GM19397 (cell line): ENCODE measurements around the gene NEK7.
"Not testable (repeated sequence)": the region's sequence is repeated elsewhere in the genome, so short reads cannot be mapped to it uniquely, and the experiment has no call there.

Experiments used
- ATAC-seq: cut with Tn5 transposase; IDR thresholded peaks from one replicate; pipeline ENCODE4 v1.9.1; 2021; ENCODE audit warnings: mild to moderate bottlenecking, moderate library complexity; ENCODE audit not compliant: unreplicated experiment

Gene NEK7

DNA sequence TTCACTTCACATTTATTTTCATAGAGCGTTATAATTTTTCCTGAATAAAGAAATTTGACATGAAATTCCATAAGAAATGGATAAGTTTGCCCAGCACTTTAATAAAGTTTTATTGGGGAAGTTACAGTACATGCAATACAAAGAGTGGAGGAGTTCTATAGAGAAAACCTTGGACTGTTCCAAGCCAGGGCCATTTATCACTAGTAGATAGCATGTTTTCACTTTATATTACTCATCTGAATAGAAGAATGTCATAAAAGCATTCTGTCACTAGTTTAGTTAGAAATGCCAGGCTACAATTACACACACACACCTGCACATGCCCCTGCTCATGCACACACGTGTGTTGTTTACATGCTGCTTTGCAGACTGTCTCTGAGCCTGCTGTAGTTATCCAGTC, 123.3 kb downstream of the NEK7 start:
- no peak for ATAC-seq

DNA sequence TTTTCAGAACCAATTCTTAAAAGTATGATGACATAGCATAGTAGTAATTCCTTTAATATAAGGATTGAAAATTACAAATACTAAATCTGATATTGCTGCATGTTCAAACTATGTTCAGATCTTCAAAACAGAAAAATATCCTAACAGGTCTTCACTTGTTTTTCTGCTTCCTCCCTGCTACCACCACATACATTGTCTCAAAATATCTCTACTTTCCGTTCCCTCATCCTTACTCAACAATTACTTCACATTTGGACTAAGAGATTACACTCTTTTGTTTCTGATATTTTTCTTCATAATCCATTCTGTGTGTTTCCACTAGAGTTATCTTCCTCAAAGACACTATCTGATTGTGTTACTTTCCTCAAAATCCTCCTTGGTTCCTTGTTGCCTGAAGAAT, 125.1 kb downstream of the NEK7 start:
- ATAC-seq, result no peak

GRCh38 chr1:198283222-198283621, 126.4 kb downstream of the NEK7 start:
- ATAC-seq, result no peak

GRCh38 chr1:198287916-198288315, 131.1 kb downstream of the NEK7 start:
- no peak for ATAC-seq

- ATAC-seq, result no peak
Observed at GRCh38 chr1:198290089-198290683, 133.4 kb downstream of the NEK7 start.

DNA sequence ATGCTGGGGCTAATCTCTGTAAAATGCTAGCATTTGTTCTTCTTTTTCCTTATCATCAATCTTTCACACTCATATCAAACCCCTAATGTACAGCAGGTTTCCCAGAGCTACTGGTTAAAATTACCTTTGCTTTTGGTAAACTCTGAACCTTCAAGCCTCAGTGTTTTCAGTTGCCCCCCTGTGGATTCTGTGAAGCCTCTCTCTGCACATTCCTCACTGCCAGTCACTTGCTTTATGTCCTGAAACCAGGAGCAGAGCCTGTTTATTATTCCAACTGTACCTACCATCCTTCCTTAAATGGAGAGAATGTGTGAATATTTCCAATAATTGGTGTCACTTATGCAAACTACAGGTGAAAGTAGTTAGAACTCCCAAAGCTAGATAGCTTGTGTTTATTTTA, 134.2 kb downstream of the NEK7 start:
- no peak for ATAC-seq

DNA sequence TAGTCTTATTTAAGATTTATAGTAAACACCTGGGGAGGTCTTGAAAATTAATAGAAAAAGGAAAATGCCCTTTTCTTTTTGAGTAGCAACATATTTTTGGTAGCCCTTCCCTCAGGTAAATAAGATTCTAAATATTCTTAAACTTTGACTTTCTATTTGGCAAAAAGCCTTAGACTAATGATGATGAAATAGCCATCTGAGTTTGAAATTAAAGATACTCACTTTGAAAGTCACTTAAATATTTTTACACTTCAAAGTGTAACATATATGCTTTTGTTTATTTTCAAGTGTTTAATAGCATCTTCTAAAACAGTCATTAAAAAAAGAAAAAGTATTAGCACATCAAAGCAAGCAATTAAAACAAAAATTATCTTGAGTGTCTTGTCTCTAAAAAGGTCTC, 135.1 kb downstream of the NEK7 start:
- ATAC-seq, result no peak

GRCh38 chr1:198295225-198295624, 138.4 kb downstream of the NEK7 start:
- ATAC-seq, result no peak

DNA sequence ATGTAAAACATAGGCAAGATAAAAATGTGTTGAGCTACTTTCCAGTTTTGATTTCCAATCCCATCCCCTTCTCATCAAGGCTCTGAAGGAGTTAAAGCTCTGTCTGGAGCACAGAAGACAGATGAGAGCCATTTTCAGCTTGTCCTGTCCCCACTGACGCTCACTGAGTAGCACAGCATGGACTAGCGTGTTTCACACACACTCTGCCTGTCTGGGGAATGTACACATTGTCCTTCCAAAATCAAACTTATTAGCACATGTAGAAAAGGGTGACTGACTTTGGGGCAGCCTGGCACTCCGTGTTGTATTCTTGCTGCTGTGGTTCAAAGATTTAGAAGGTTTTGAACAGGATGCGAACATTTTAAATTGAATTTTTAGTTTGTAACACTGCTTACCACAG, 139.2 kb downstream of the NEK7 start:
- ATAC-seq, result no peak

DNA sequence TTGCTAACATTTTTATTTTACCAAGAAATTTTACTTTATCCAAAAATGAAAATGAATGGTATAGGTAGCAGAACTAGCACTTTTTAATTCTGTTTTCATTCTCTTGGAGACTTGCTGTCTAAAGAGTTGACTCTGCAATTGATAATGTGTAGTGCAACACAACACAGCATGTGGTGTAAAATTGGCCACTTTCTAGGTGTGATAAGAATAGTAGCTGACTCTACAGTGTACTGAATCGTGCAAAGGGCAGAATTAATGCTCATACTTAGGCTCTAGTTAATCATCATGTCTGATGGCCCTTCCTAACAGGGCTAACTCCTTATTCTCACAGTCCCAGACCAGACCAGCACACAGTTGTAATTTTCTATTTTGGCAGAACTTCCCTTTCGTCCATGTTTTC, 140.5 kb downstream of the NEK7 start:
- no peak for ATAC-seq

DNA sequence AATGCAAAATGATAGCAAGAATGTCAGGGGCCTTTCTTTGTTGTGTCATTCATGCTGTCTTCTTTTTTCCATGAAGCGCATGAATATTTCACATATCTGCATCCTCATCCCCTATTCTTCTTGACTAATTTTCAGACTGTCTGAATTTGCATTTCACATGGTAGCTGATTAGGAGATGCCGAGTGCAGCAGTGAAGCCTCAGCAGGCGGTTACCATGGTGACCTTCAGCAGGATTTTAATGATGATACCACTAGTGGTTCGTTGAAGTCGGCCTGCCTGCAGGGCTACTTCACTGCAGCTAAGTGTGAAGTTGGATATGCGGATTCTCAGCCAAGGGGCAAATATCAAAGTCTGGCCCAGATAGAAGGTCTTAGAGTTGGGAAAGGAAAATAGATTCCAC, 141.8 kb downstream of the NEK7 start:
- ATAC-seq, result no peak

DNA sequence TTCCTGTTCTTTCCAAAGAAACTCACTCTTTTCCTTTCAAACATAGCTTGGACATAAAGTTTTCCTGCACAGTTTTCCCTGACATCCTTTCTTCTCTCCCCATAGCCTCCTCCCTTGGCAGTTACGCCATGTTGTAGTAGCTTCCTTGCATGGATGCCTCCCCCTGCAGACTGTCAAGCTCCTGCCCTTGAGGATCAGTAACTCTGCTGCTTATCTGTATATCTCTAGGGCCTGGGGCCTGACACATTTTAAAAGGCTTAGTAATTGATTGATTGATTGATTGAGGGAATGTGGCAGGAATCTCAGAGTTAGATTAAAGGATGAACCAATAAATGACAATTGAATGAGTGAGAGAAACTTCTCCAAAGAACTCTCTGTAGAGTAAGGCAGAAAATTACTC, 143.7 kb downstream of the NEK7 start:
- ATAC-seq, result no peak

DNA sequence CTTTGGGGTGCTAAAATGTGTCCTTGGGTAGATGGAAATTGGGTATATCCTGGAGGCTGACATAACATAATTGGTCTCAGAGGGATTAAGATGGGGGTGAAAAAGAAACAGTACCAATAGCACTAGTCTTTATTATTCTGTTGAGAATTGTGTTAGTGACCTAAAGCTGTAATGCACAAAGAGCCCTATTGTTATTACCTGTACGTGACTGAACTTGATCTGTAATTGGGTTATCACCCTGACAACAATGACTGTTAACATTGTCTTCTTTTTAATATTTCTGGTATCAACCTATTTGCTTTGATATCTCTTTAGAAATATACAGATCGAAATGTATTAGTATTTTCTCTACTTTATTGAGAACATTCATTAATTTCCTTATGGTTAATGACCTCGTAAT, 147.6 kb downstream of the NEK7 start:
- no peak for ATAC-seq

DNA sequence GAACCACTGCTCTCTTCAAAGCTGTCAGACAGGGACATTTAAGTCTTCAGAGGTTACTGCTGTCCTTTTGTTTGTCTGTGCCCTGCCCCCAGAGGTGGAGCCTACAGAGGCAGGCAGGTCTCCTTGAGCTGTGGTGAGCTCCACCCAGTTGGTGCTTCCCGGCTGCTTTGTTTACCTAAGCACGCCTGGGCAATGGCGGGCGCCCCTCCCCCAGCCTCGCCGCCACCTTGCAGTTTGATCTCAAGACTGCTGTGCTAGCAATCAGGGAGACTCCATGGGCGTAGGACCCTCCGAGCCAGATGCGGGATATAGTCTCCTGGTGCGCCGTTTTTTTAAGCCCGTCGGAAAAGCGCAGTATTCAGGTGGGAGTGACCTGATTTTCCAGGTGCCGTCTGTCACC, 158.0 kb downstream of the NEK7 start:
- not testable (repeated sequence) for ATAC-seq

GRCh38 chr1:198315331-198315730, 158.5 kb downstream of the NEK7 start:
- ATAC-seq, result not testable (repeated sequence)

DNA sequence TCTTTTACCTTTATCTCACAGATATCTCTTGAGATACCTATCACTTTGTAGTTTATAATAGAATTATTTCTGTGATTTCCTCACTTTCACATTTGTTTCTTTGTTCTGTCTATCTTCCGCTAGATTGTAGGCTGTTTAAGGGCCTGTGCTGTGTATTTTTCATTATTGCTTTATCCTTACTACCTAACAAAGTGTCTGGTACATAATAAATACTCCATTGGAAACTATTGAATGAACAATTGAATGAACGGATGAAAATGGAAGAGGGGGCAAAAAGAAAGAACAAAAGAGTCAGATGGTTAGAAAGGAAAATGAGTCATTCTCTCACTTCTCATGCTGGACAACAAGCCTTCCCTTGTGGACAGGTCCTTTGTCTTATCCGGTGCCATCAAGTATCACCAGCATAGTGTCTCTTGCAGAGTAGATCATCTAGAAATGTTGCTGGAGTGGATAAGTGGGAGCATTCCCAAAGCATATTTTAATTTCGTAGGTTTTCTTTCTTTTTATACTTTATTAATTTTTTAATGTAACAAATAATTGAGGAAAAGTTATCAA, 159.8 kb downstream of the NEK7 start:
- no peak for ATAC-seq

DNA sequence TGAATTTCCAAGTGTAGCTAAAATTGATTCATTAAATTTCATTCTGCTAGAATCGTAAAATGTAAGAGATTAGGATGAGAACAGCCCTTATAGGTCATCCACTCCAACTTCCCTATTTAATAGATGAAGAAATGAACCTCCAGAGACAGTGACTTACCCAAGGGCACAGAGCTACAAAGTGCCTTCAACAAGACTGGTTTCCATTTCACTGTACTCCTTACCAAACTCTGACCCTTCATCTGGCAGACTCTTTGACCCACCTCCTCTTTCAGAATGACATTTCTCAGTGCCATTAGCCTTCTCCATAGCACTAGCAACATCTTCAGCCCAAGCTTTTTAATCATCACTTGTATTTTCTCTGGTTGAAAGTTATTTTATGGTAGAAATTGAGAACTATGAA, 161.3 kb downstream of the NEK7 start:
- ATAC-seq, result no peak

DNA sequence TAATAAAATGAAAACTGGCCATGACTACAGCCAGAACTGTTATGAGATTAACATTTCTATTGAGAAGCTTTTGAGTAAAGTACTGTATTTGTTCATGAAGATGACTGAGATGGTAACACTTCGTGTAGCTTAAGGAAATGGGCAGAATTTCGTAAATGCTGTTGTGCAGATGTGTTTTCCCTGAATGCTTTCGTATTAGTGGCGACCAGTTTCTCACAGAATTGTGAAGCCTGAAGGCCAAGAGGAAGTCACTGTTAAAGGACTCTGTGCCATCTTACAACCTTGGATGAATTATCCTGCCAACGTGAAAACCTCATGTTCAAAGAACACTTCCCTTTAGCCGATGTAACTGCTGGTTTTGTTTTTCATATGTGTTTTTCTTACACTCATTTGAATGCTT, 164.0 kb downstream of the NEK7 start:
- no peak for ATAC-seq

- no peak for ATAC-seq
Observed at GRCh38 chr1:198326232-198326631, 169.4 kb downstream of the NEK7 start.

- ATAC-seq, result no peak
Observed at GRCh38 chr1:198326915-198327314, 170.1 kb downstream of the NEK7 start.

- ATAC-seq, result no peak
Observed at GRCh38 chr1:198328458-198329032, 171.7 kb downstream of the NEK7 start.

DNA sequence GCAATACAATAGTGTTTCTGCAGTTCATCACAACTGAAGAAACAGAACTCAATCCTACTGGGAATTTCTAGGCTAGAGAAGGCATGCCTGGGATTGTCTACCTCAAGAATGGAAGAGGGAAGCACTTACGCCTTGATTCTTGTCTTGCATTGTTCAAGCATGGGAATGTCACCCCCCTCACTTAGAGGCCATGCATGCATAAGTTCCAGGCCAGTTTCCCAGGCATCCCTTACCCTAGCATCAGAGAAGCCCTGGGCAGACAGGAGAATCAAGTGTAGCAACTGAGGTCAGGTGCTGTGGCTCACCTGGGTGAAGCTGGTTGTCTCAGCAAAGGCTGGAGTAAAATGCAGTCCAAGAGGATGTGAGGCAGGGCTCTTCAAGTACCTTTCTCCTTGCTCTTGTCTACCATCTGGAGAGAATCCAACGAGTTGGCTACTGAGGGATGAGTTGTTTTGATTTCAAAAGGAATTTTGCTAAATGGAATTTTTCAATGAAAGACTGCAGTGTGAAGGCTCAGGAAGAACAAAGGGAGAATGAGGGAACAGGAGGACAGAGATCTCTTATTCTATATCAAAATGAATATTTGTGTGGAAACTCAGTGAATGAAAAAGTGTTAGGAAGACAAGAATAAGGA, 174.3 kb downstream of the NEK7 start:
- no peak for ATAC-seq
